Activated CD8-positive, alpha-beta memory T cell treated with anti-CD3 and anti-CD28 coated beads for 4 hours (primary cell): ENCODE measurements around the gene MPP3.
"Not testable (repeated sequence)": the region's sequence is repeated elsewhere in the genome, so short reads cannot be mapped to it uniquely, and the experiment has no call there.

Experiments
- DNase-seq, 2 donors: peaks; one replicate each; pipeline ENCODE4 v3.0.0-alpha.2; 2020; ENCODE audit warnings: low read depth in 2 of 2

MPP3 gene

GRCh38 chr17:43808076-43808475 is 24.9 kb downstream of the MPP3 start:
- DNase-seq: no peak

DNA sequence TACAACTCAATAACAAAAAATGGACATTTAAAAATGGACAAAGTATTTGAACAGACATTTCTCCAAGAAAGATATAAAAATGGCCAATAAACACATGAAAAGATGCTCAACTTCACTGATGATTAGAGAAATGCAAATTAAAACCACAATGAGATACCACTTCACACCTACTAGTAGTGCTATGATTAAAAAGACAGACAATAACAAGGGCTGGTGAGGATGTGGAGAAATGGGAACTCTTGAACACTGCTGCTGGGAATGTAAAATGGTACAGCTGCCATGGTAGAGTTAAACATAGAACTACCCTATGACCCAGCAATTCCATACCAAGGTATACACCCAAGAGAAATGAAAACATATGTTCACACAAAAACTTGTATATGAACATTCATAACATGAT is 27.8 kb downstream of the MPP3 start:
- no peak for DNase-seq

DNA sequence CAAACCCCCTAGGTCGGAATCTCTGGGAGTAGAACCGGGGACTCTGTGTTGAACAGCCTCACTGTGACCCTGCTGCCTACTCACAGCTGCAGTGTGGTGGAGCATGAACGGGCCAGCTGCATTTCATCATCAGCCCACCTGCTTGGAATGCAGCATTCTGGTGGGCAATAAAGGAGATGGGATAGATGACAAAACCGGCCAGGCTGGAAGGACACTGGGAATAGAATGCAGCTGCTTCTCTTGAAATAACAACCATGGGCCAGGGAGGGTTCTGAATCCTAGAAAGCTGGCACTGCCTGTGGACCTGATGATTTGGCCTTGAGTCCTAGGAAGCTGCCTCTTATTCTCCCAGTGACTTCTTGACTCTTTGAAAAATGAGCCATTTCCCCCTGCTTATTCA is 29.2 kb downstream of the MPP3 start:
- DNase-seq: no peak

GRCh38 chr17:43801844-43802243 is 31.1 kb downstream of the MPP3 start:
- no peak for DNase-seq

GRCh38 chr17:43800736-43801135 is 32.2 kb downstream of the MPP3 start:
- no peak for DNase-seq

GRCh38 chr17:43799047-43799446 is 33.9 kb downstream of the MPP3 start:
- DNase-seq: no peak

GRCh38 chr17:43798024-43798423 is 34.9 kb downstream of the MPP3 start:
- DNase-seq: not testable (repeated sequence)

- not testable (repeated sequence) for DNase-seq
These were observed 40.3 kb downstream of the MPP3 start for GRCh38 chr17:43792668-43793067.

DNA sequence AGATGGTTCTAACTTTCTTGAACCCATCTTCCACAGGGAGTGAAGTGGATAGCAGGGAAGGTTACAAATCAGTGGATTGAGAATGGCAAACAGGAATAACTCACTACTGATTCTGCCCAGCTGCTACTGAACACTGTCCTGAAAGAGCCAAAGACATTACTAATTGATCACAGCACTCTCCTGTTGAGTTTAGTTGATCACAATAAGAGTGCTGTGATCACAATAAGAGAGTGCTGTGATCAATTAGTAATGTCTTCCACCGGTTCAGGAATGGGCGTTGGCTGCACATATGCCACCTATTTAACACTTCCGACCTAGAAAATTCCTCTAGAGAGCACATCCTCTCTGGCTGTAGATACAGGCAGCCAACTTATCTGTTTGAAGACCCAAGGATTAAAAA is 41.4 kb downstream of the MPP3 start:
- DNase-seq: no peak

DNA sequence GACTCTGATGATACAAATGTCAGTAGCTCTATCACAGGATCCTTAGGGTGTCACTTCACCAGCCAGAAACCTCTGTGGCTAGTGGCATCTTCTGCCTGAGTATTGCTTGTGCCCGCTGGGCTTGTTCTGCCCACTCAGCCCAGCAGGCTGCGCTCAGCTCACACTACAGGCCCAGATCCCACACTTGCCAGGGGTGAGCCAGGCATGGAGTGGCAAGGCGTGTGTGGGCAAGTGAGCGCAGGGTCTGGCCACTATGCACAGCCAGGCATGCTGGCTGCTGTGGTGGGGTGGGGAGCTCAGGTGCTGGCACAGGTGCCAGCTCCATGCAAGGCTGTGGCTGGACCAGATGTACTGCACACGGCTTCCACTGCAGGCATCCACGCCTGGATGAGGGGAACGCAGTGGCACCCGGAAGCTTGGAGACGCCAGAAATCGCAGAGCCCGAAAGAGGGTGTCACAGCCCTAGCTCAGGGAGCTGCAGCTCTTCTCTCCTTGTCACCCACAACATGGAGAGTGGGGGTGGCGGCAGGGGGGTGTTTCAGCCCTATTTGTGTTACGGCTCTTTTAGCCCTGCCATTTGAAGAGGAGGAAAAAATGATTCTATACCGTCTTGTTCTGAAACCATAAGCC is 42.5 kb downstream of the MPP3 start:
- DNase-seq: no peak

GRCh38 chr17:43789482-43789881 is 43.5 kb downstream of the MPP3 start:
- DNase-seq: no peak

DNA sequence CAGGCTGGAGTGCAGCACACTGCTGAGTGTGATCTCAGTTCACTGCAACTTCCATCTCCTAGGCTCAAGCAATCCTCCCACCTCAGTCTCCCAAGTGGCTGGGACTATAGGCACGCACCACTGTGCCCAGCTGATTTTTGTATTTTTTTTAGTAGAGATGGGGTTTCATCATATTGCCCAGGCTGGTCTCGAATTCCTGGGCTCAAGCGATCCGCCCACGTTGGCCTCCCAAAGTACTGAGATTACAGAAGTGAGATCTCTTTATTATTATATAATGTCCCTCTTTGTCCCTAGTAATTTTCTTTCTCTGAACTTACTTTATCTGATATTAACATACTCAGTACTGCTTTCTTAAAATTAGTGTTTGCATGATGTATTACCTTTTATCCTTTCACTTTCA is 44.4 kb downstream of the MPP3 start:
- no peak for DNase-seq

- no peak for DNase-seq
These were observed 45.2 kb downstream of the MPP3 start for GRCh38 chr17:43787728-43788127.

DNA sequence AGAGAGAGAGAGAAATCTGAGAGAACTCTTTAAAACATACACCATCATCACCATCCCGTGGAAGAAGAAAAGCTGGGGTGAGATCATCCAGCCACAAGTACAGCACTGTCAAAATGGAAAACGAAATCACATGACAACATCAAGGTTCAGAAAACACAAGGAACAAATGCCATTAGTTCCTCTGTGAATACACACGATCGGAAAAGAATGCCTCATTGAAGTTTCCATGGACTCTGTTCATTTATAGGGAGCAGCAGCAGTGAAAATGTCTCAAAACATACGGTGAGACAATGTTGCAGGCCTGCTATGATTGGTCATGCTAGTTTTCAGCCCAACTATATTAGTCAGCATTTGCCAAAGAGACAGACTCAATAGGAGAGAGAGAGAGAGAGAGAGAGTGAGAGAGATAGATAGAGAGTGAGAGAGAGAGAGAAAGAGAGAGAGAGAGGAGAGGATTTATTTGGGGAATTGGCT is 48.3 kb downstream of the MPP3 start:
- DNase-seq: no peak

DNA sequence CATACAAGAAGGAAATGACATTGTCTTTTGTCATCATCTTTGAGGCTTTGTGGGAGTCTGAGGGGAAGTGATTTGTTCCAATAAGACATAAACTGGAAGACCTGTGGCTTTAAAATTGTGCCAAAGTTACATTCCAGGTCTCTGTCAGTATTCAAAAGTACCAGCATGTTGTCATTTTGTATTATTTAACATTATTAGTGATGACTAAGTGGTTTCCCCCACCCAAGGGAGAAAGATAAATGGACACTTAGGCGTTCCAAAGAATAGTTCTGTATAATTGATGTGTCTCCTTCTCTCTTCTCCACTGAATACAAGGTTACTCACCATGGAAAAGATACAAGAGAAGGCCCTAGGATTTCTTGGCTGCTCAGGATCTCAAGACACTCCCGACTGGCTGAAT is 48.9 kb downstream of the MPP3 start:
- no peak for DNase-seq

- DNase-seq: no peak
These were observed 49.8 kb downstream of the MPP3 start for GRCh38 chr17:43782913-43783680.

GRCh38 chr17:43780135-43780534 is 52.8 kb downstream of the MPP3 start, which contains the start of gene CFAP97D1:
Gene CFAP97D1 (plus strand): TSS chr17:43780435. CDS start chr17:43780463, 28 bp downstream.
- no peak for DNase-seq

DNA sequence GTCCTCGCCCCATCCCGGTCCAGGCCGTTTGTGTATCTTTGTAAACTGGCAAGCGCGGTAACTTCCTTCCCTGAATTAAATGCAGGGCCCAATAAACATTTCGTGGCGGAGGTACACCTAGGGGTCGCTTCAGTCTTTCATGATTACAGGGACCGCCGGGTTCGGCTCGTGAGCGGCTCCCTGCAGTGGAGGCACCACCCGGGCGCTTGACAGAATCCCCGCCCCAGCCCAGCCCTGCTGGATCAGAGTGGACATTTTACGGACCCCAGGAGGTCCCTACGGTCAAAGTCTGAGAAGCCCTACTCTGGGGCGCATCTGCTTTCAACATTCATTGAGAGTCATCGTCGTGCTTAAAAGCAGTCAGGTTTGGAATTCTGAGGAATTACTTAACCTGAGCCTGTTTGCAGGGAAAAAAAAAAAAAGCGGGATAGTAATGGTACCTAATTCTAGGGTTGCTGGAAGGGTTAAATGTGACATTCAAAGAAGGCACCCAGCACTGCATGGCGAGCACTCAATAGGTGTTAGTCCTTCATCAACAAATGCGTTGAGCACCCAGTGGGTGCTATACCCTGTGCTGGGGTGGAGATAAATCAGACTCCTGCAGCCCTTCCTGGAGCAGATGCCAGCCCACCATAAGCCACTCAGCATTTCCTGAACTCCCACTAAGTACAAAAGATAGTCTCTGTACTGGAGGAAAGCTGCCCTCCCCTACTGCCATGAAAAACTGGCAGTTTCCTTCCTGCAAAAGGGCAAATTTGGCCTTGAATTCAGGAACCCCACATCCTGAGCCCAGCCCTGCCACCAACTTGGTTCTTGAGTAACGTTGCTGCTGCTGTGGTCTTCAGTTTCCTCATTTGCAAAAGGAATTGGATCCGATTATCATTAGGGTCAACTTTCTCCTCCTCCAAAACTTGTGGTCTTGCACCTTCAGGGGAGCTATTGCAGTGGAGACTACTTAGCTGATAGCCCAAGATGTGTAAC is 53.5 kb downstream of the MPP3 start:
- DNase-seq: no peak

GRCh38 chr17:43778337-43779144 is 54.4 kb downstream of the MPP3 start, which contains the start of gene DUSP3:
Gene DUSP3 (minus strand): TSS chr17:43778977. CDS start chr17:43778924, 53 bp downstream.
- peak; percentile 31 to 36 for DNase-seq

DNA sequence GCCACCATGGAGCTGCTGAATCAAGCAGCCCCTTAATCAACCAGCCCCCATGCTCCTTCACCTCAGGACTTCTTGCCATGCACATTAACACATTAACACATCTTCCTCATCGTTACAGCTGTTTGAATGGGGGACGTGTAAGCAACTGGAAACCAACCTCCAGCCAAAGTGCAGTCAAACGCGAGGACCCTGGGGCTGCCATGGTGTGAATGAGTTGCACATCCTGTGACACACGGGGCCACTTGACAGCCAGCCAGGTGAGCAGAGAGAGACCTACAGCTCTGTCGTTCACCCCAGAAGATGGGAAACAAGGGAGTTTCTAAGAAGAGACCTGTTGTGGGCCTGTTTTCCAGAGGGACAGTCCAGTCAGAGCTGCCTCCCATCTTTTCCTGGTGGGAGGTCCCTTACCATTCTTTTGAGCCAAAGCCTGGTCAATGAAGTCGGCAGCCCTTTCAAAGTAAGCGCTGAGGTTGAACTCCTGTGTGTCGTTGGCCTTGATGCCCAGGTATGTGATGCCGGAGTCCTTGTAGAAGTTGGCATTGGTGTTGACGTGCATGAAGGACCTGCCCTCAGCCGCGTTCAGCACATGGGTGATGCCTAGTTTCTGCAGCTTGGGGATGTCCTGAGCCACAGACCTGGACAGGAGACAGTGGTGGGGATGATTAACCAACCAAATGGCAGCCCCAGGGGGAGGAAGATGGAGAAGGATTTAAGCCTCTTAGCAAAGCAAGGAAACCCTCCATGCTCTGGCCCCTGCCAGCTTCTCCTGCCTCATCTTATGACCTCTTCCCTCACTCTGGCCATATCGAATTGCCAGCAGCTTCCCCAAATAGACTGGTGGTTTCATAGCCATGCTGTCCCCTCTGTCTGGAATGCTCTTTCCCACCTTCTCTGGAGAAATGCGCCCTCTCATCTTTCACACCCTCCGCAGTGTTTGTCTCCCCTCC is 58.4 kb downstream of the MPP3 start:
- DNase-seq: no peak
